HCT116 (cell line): ENCODE measurements around the gene FGF6. TPM values are rescaled to one million over a fixed set of nuclear protein-coding genes. Genes with fewer than 3 reads are reported as not detected.

Source experiments
- ATAC-seq: fragments of 200-7000 bp; cut with Tn5 transposase; 2 replicates; pipeline ENCODE4 v1.9.1; 2020; ENCODE audit warnings: mild to moderate bottlenecking, moderate library complexity
- BruUV-seq: library from RNA; stranded (reverse); fragments of 400-500 nt; replicated peaks from 2 replicates; lab custom pipeline; 2021; lab: Mats Ljungman, UMichigan
- CTCF ChIA-PET: fragments of 300-600 bp; sonication (Branson Sonifier 250); formaldehyde crosslinking; loops from one replicate; lab custom pipeline; 2021; ENCODE audit warnings: antibody characterized with exemption; lab: Charles Lee
- POLR2A ChIA-PET: fragments of 300-600, 350-600 bp; sonication (Branson Sonifier 250); formaldehyde crosslinking; loops from one replicate; lab custom pipeline; 2021; ENCODE audit warnings: antibody characterized with exemption; lab: Charles Lee
- RAD21 ChIA-PET, 2 experiments: fragments of 300-600 bp; sonication (Branson Sonifier 250); formaldehyde crosslinking; loops; one replicate each; lab custom pipeline; 2023; ENCODE audit warnings: low total read pairs in 2 of 2; ENCODE audit not compliant: uncharacterized antibody in 2 of 2, unreplicated experiment in 2 of 2, low non-redundant PET in 1 of 2; lab: Charles Lee
- DNase-seq: peaks from one replicate; pipeline ENCODE4 v3.0.0-alpha.2; 2010; ENCODE audit warnings: low read depth, low spot score
- H2AFZ ChIP-seq: fragments of 200-600 bp; shearing (Covaris generic), sonication (generic); 2 replicates; pipeline ENCODE4 v1.6.1; 2017; ENCODE audit warnings: low read depth, mixed run types, mixed read lengths, antibody characterized with exemption, low read length; ENCODE audit not compliant: poor library complexity, severe bottlenecking
- H3K27ac ChIP-seq: 2 replicates; pipeline ENCODE4 v1.5.1; 2012; ENCODE audit warnings: low read depth, low read length
- H3K27me3 ChIP-seq: fragments of 200-600 bp; sonication (generic); 2 replicates; pipeline ENCODE4 v1.6.1; 2016; ENCODE audit warnings: mixed run types, low read length, mixed read lengths; ENCODE audit not compliant: insufficient read depth
- H3K36me3 ChIP-seq, 2 experiments: fragments of 200-500 bp in 1 of 2; fragments of 200-600 bp in 1 of 2; sonication (Bioruptor generic) in 1 of 2; sonication (generic) in 1 of 2; 2 replicates each; pipeline versions ENCODE4 v1.5.1 to v1.6.1; 2014 to 2016; ENCODE audit warnings: low read length in 2 of 2, inconsistent platforms in 1 of 2, mixed read lengths in 1 of 2, mixed run types in 1 of 2; ENCODE audit not compliant: insufficient read depth in 2 of 2, control insufficient read depth in 1 of 2
- H3K4me1 ChIP-seq, 2 experiments: fragments of 200-600 bp in 1 of 2; sonication (generic) in 1 of 2; 2 replicates each; pipeline versions ENCODE4 v1.5.1 to v1.6.1; 2012 to 2017; ENCODE audit warnings: low read length in 2 of 2, inconsistent platforms in 1 of 2, mild to moderate bottlenecking in 1 of 2, mixed read lengths in 1 of 2, mixed run types in 1 of 2, moderate library complexity in 1 of 2; ENCODE audit not compliant: insufficient read depth in 2 of 2, control insufficient read depth in 1 of 2
- H3K4me2 ChIP-seq: fragments of 200-600 bp; sonication (generic); 2 replicates; pipeline ENCODE4 v1.6.1; 2017; ENCODE audit warnings: mixed run types, low read length, mixed read lengths
- H3K4me3 ChIP-seq, 2 experiments: fragments of 200-600 bp in 1 of 2; sonication (generic) in 1 of 2; replicated peaks in 1 of 2; 2 replicates each; pipeline ENCODE4 v1.5.1; 2011 to 2016; ENCODE audit warnings: low read length in 2 of 2, control low read depth in 1 of 2, low read depth in 1 of 2, mild to moderate bottlenecking in 1 of 2, mixed read lengths in 1 of 2, mixed run types in 1 of 2
- H3K79me2 ChIP-seq: fragments of 200-600 bp; sonication (generic); 2 replicates; pipeline ENCODE4 v1.6.1; 2017; ENCODE audit warnings: mild to moderate bottlenecking, mixed run types, low read length, moderate library complexity, mixed read lengths; ENCODE audit not compliant: insufficient read depth
- H3K9ac ChIP-seq: fragments of 200-600 bp; sonication (generic); 2 replicates; pipeline ENCODE4 v1.6.1; 2016; ENCODE audit warnings: low read length, mixed read lengths
- H3K9me2 ChIP-seq: fragments of 200-600 bp; sonication (generic), shearing (Covaris generic); 2 replicates; pipeline ENCODE4 v1.6.1; 2017; ENCODE audit warnings: mixed run types, mild to moderate bottlenecking, moderate library complexity; ENCODE audit not compliant: insufficient read depth
- H3K9me3 ChIP-seq, 2 experiments: fragments of 200-500 bp in 1 of 2; fragments of 200-600 bp in 1 of 2; sonication (Bioruptor generic) in 1 of 2; sonication (generic) in 1 of 2; 2 replicates each; pipeline ENCODE4 v1.6.1; 2014 to 2017; ENCODE audit warnings: low read length in 2 of 2, mixed read lengths in 2 of 2, inconsistent platforms in 1 of 2, low read depth in 1 of 2, mild to moderate bottlenecking in 1 of 2, mixed run types in 1 of 2, moderate library complexity in 1 of 2; ENCODE audit not compliant: control insufficient read depth in 1 of 2, insufficient read depth in 1 of 2
- H4K20me1 ChIP-seq: fragments of 200-600 bp; sonication (generic), shearing (Covaris generic); 2 replicates; pipeline ENCODE4 v1.6.1; 2017; ENCODE audit warnings: mixed run types, mild to moderate bottlenecking, moderate library complexity; ENCODE audit not compliant: insufficient read depth
- CBX3 ChIP-seq: IDR thresholded peaks from 2 replicates; pipeline ENCODE4 v1.6.1; 2012; ENCODE audit warnings: low read depth
- CEBPB ChIP-seq: IDR thresholded peaks from 2 replicates; pipeline ENCODE4 v1.6.1; 2012; ENCODE audit warnings: low read depth
- EGR1 ChIP-seq: IDR thresholded peaks from 2 replicates; pipeline ENCODE4 v1.6.1; 2012; ENCODE audit warnings: low read depth
- ELF1 ChIP-seq: IDR thresholded peaks from 2 replicates; pipeline ENCODE4 v1.6.1; 2012; ENCODE audit warnings: low read depth, borderline replicate concordance
- EZH2 ChIP-seq: fragments of 200-600 bp; sonication (generic); IDR thresholded peaks from 2 replicates; pipeline ENCODE4 v1.6.1; 2017; ENCODE audit warnings: antibody characterized with exemption, mixed run types
- EZH2phosphoT487 ChIP-seq: fragments of 200-600 bp; IDR thresholded peaks from 2 replicates; pipeline ENCODE4 v1.6.1; 2018; ENCODE audit warnings: antibody characterized with exemption, borderline replicate concordance
- FOSL1 ChIP-seq: IDR thresholded peaks from 2 replicates; pipeline ENCODE4 v1.6.1; 2012; ENCODE audit warnings: low read depth
- JUND ChIP-seq: IDR thresholded peaks from 2 replicates; pipeline ENCODE4 v1.6.1; 2012
- POLR2A ChIP-seq: IDR thresholded peaks from 2 replicates; pipeline ENCODE4 v1.7.0; 2011; ENCODE audit warnings: borderline replicate concordance; ENCODE audit not compliant: insufficient read depth, insufficient read length; ENCODE audit errors: extremely low read depth
- POLR2AphosphoS5 ChIP-seq: IDR thresholded peaks from 2 replicates; pipeline ENCODE4 v1.6.1; 2011; ENCODE audit warnings: mild to moderate bottlenecking, low read depth, low read length, moderate library complexity
- RAD21 ChIP-seq: IDR thresholded peaks from 2 replicates; pipeline ENCODE4 v1.6.1; 2012; ENCODE audit warnings: low read depth, mild to moderate bottlenecking
- SIN3A ChIP-seq: IDR thresholded peaks from 2 replicates; pipeline ENCODE4 v1.6.1; 2012; ENCODE audit warnings: low read depth
- SRF ChIP-seq: IDR thresholded peaks from 2 replicates; pipeline ENCODE4 v1.6.1; 2012; ENCODE audit warnings: low read depth
- YY1 ChIP-seq: IDR thresholded peaks from 2 replicates; pipeline ENCODE4 v1.6.1; 2011; ENCODE audit warnings: low read length, low read depth, moderate library complexity, mild to moderate bottlenecking; ENCODE audit not compliant: insufficient replicate concordance; ENCODE audit errors: extremely low read depth
- ZFX ChIP-seq: fragments of 450-650 bp; IDR thresholded peaks from 2 replicates; pipeline ENCODE4 v1.6.1; 2017
- intact Hi-C: fragments of 100-400 bp; cut with micrococcal nuclease; formaldehyde crosslinking; loops from 2 replicates; pipeline ENCODE4 v1.10.0; 2022
- total RNA-seq: library from RNA; stranded (reverse); gene quantifications from one replicate; pipeline ENCODE4 v1.2.1, GENCODE V29; 2021; ENCODE audit not compliant: unreplicated experiment
- TF ChIP-seq, protein P1 (sequence below): IDR thresholded peaks from 2 replicates; pipeline ENCODE4 v1.6.1; 2012
- TF ChIP-seq, protein P2 (sequence below): IDR thresholded peaks from 2 replicates; pipeline ENCODE4 v1.6.1; 2011; ENCODE audit warnings: mild to moderate bottlenecking, low read length, moderate library complexity; ENCODE audit not compliant: insufficient replicate concordance; ENCODE audit errors: extremely low read depth
- TF ChIP-seq, protein P3 (sequence below): IDR thresholded peaks from 2 replicates; pipeline ENCODE4 v1.6.1; 2012; ENCODE audit warnings: low read depth

FGF6 gene
- total RNA-seq, 1 experiment from 2014 or later: not detected

DNA sequence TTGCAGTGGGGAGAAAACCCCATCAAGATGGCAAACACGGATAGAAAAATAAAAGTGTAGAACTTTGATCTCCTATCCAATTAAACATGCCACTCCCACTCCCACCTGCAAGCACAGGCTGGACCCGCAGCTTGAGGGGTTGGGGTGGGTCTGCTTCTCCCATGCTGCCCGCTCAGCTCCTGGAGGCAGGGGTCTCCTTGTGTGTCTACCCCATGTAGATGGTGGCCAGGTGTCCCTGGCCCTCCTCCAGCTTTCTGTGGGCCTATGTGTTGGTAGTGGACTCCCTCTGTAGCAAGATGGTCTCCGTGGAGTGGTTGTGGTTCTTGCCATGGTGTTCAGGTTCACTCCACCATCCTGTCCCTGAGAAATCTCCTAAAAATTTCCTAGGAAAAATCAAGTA is 42.6 kb downstream of the FGF6 start:
- RAD21 ChIA-PET: no interaction called here
- Histone ChIP-seq H3K4me1 (no peaks in the 10 kb centered on the region), H3K9me2 (no peaks in the 10 kb centered on the region), H2AFZ (no peak overlapping the region), H4K20me1 (no peaks in the 10 kb centered on the region), H3K9me3 (no peaks in the 10 kb centered on the region), H3K27ac (no peak overlapping the region), H3K36me3 (no peaks in the 10 kb centered on the region), H3K4me2 (no peak overlapping the region), H3K79me2 (no peaks in the 10 kb centered on the region), H3K27me3 (peaks cover 38% of the 10 kb centered on the region), H3K9ac (no peak overlapping the region), H3K4me3 (no peak overlapping the region)
- no TSS peak for BruUV-seq
- no peak for TF ChIP-seq EGR1
- no peak for TF ChIP-seq FOSL1
- TF ChIP-seq POLR2AphosphoS5: no peak
- intact Hi-C loops: no loop called here
- ATAC-seq: no peak
- POLR2A ChIA-PET: no interaction called here
- no peak for DNase-seq
- CTCF ChIA-PET: no interaction called here

DNA sequence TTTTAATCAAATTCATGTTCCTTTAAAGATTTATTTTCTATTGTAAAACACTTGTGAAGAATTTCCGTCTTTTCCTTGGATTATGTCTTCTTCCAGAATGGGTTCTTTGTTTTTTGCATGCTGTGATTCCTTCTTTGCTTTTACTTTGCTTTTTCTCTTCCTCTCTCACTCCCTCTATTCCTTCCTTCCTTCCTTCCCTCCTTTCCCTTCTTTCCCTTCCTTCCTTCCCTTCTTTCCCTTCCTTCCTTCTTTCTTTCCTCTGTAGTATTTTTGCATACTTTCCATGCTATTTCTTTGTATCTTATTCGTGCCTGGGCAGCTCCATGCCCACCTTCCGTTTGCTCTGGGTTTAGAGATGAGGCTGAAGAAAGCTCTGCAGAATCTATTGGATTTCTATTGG is 44.5 kb downstream of the FGF6 start:
- intact Hi-C loops: no loop called here
- H3K4me3 ChIP-seq: no peak overlapping the region
- no peak overlapping the region for H3K27ac ChIP-seq
- CTCF ChIA-PET: no interaction called here
- peaks cover 52% of the 10 kb centered on the region for H3K27me3 ChIP-seq
- H4K20me1 ChIP-seq: no peaks in the 10 kb centered on the region
- RAD21 ChIA-PET: no interaction called here
- ATAC-seq: no peak
- H3K36me3 ChIP-seq: no peaks in the 10 kb centered on the region
- TF ChIP-seq ELF1: no peak
- TF ChIP-seq POLR2A: no peak
- no peak for TF ChIP-seq ZFX
- no peak for TF ChIP-seq SIN3A
- no peak for TF ChIP-seq EGR1
- no peak for TF ChIP-seq FOSL1
- TF ChIP-seq, protein P1, sequence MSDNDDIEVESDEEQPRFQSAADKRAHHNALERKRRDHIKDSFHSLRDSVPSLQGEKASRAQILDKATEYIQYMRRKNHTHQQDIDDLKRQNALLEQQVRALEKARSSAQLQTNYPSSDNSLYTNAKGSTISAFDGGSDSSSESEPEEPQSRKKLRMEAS: no peak
- TF ChIP-seq CEBPB: no peak
- no peak for TF ChIP-seq SRF
- no peak for TF ChIP-seq RAD21
- no peak for TF ChIP-seq EZH2phosphoT487
- no peak for TF ChIP-seq EZH2
- no peak for TF ChIP-seq YY1
- TF ChIP-seq JUND: no peak
- TF ChIP-seq, protein P2, sequence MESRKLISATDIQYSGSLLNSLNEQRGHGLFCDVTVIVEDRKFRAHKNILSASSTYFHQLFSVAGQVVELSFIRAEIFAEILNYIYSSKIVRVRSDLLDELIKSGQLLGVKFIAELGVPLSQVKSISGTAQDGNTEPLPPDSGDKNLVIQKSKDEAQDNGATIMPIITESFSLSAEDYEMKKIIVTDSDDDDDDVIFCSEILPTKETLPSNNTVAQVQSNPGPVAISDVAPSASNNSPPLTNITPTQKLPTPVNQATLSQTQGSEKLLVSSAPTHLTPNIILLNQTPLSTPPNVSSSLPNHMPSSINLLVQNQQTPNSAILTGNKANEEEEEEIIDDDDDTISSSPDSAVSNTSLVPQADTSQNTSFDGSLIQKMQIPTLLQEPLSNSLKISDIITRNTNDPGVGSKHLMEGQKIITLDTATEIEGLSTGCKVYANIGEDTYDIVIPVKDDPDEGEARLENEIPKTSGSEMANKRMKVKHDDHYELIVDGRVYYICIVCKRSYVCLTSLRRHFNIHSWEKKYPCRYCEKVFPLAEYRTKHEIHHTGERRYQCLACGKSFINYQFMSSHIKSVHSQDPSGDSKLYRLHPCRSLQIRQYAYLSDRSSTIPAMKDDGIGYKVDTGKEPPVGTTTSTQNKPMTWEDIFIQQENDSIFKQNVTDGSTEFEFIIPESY: no peak
- TF ChIP-seq CBX3: no peak
- TF ChIP-seq, protein P3, sequence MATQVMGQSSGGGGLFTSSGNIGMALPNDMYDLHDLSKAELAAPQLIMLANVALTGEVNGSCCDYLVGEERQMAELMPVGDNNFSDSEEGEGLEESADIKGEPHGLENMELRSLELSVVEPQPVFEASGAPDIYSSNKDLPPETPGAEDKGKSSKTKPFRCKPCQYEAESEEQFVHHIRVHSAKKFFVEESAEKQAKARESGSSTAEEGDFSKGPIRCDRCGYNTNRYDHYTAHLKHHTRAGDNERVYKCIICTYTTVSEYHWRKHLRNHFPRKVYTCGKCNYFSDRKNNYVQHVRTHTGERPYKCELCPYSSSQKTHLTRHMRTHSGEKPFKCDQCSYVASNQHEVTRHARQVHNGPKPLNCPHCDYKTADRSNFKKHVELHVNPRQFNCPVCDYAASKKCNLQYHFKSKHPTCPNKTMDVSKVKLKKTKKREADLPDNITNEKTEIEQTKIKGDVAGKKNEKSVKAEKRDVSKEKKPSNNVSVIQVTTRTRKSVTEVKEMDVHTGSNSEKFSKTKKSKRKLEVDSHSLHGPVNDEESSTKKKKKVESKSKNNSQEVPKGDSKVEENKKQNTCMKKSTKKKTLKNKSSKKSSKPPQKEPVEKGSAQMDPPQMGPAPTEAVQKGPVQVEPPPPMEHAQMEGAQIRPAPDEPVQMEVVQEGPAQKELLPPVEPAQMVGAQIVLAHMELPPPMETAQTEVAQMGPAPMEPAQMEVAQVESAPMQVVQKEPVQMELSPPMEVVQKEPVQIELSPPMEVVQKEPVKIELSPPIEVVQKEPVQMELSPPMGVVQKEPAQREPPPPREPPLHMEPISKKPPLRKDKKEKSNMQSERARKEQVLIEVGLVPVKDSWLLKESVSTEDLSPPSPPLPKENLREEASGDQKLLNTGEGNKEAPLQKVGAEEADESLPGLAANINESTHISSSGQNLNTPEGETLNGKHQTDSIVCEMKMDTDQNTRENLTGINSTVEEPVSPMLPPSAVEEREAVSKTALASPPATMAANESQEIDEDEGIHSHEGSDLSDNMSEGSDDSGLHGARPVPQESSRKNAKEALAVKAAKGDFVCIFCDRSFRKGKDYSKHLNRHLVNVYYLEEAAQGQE: no peak
- no peaks in the 10 kb centered on the region for H3K4me1 ChIP-seq
- no peaks in the 10 kb centered on the region for H3K79me2 ChIP-seq
- H3K4me2 ChIP-seq: no peak overlapping the region
- DNase-seq: no peak
- H3K9me3 ChIP-seq: no peaks in the 10 kb centered on the region
- BruUV-seq: no TSS peak
- POLR2A ChIA-PET: no interaction called here
- H2AFZ ChIP-seq: no peak overlapping the region
- no peaks in the 10 kb centered on the region for H3K9me2 ChIP-seq
- no peak overlapping the region for H3K9ac ChIP-seq
